Stimulated activated CD4-positive, alpha-beta T cell treated with anti-CD3 and anti-CD28 coated beads, Interleukin-2, amount 100 ng/mL, for 48 hours (primary cell): ENCODE data around the gene DENND4B.

Experiments used
- DNase-seq, 2 donors: peaks; one replicate each; pipeline ENCODE4 v3.0.0-alpha.2; 2020

DENND4B gene

DNA sequence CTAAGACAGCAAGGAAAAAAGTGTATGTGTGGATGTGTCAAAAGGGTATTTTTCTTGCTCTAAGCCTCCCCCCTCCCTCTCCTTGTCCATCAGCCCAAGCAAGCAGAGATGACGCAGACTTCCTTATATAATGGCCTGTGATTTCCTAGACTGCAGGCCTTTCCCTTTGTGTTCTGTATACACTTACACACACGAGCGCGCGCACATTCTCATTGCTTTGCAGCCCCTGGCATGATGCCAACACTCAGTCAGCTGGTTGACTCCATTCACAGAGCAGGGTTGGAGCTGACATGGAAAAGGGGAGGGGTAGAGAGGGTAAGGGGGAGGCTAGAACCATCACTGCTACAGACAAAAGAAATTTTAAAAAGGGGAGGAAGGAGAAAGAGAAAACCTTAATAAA is 65.6 kb downstream of the DENND4B start:
- DNase-seq, result no peak

DNA sequence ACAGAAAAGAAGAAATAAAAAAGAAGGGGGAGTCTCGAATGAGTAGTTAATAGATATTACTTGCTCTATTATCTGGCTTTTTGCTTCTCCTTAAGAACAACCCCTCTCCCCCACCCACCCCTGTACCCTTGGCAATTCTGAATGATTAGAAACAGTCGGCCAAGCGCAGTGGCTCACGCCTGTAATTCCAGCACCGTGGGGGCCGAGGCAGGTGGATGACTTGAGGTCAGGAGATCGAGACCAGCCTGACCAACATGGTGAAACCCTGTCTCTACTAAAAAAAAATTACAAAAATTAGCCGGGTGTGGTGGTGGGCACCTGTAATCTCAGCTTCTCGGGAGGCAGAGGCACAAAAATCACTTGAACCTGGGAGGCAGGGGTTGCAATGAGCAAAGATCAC is 66.5 kb downstream of the DENND4B start:
- DNase-seq, result no peak
